Right cardiac atrium (tissue), 5 donors: ENCODE measurements around the gene ZNF184. TPM values are rescaled to one million over a fixed set of nuclear protein-coding genes. Genes with fewer than 3 reads are reported as not detected.
"Not testable (repeated sequence)": the region's sequence is repeated elsewhere in the genome, so short reads cannot be mapped to it uniquely, and the experiment has no call there.

Experiments
- ATAC-seq, 2 donors: fragments of 200-7000 bp; cut with Tn5 transposase; one replicate each; pipeline versions ENCODE4 v1.8.0 to v1.9.1; 2020; ENCODE audit warnings: moderate library complexity in 2 of 2, mild to moderate bottlenecking in 1 of 2
- DNase-seq, 3 donors: peaks; one replicate each; pipeline ENCODE4 v3.0.0-alpha.2; 2020
- H3K27ac ChIP-seq: one replicate; pipeline ENCODE4 v1.5.1; 2013; ENCODE audit warnings: mild to moderate bottlenecking, low read length, control low read depth, moderate library complexity
- H3K27me3 ChIP-seq: one replicate; pipeline ENCODE4 v1.6.1; 2013; ENCODE audit not compliant: control insufficient read depth, insufficient read depth
- H3K4me1 ChIP-seq: one replicate; pipeline ENCODE4 v1.6.1; 2013; ENCODE audit warnings: low read length; ENCODE audit not compliant: control insufficient read depth, insufficient read depth
- H3K4me3 ChIP-seq: one replicate; pipeline ENCODE4 v1.5.1; 2013; ENCODE audit warnings: low read length, control low read depth
- H3K9me3 ChIP-seq: one replicate; pipeline ENCODE4 v1.6.1; 2013; ENCODE audit warnings: low read length; ENCODE audit not compliant: control insufficient read depth
- WGBS: extraction: QIAGEN DNeasy Blood & Tissue Kit; methylation state at CpG from one replicate; pipeline ENCODE4 v1.1.7; 2013; 5-methylcytosine and 5-hydroxymethylcytosine counted together
- intact Hi-C, 4 donors: fragments of 100-400 bp; cut with DNase I; formaldehyde crosslinking; loops; one replicate each; pipeline versions ENCODE4 v1.11.0 to v1.14.0; 2022 to 2023
- polyA plus RNA-seq: library from polyadenylated mRNA; stranded (reverse); fragments of 200-250 nt; gene quantifications from one replicate; pipeline ENCODE4 v1.2.3, GENCODE V29; 2013
- total RNA-seq, 4 donors: library from RNA; stranded (reverse); fragmentation: NEBNext Ultra II Directional; extraction: Animal tissue kit (Norgen Biotek cat#: 25700); gene quantifications; one replicate each; pipeline ENCODE4 v1.2.1, GENCODE V29; 2021
- donor health status: healthy with polysubstance abuse.
- donor health status: DM: no; HTN: yes; CAD: no.
- donor health status: DM: no; HTN: no; CAD: no.
- donor health status: DM: no; HTN: yes; CAD: no; lungs with severe emphysema.
- donor health status: DM: yes; HTN: yes; CAD: no.

ZNF184 gene
- total and polyA plus RNA-seq, 5 donors: 1.9 to 5.1 (median 4.2) TPM

DNA sequence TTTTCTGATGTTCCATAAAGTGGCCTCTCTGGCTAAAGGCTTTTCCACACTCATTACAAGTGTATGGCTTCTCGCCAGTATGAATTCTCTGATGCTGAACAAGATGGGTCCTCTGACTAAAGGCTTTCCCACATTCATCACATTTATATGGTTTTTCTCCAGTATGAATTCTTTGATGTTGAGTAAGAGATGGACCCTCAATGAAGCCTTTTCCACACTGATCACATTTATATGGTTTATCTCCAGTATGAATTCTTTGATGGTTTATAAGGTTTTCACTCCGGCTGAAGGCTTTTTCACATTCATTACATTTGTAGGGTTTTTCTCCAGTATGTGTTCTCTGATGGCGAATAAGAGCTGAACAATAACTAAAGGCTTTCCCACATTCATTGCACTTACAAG is 20.4 kb downstream of the ZNF184 start:
- Histone ChIP-seq H3K27me3 (no peaks in the 10 kb centered on the region), H3K4me3 (no peak overlapping the region), H3K9me3 (peaks cover 6% of the 10 kb centered on the region), H3K4me1 (no peaks in the 10 kb centered on the region), H3K27ac (no peak overlapping the region)
- WGBS: 97% methylated on average over 3 of the region's 3 CpGs
- intact Hi-C loops: no loop called here
- DNase-seq: no peak
- no peak for ATAC-seq

DNA sequence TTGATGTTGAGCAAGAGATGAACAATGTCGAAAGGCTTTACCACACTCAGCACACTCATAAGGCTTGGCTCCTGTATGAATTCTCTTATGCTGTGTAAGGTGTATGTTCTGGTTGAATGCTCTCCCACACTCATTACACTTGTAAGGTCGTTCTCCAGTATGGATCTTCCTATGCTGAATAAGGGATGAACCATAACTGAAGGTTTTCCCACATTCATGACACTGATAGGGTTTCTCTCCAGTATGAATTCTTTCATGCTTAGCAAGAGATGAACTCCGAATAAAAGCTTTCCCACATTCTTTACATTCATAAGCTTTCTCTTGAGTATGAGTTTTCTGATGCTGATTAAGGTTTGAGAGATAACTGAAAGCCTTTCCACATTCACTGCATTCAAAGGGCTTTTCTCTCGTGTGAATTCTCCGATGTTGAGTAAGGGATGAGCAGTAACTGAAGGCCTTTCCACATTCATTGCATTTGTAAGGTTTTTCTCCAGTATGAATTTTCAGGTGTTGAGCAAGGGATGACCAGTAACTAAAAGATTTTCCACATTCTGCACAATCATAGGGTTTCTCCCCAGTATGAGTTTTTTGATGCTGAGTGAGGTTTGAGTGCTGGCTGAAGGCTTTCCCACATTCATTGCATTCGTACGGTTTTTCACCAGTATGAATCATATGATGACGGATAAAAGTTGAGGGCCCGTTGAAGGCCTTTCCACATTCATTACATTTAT is 21.1 kb downstream of the ZNF184 start:
- peaks cover 6% of the 10 kb centered on the region for H3K9me3 ChIP-seq
- H3K4me1 ChIP-seq: no peaks in the 10 kb centered on the region
- no peak overlapping the region for H3K27ac ChIP-seq
- intact Hi-C loops: no loop called here
- no peak for ATAC-seq
- WGBS: 97% methylated on average over 9 of the region's 9 CpGs
- peak overlapping the region; percentile 21 for H3K4me3 ChIP-seq
- no peaks in the 10 kb centered on the region for H3K27me3 ChIP-seq
- no peak for DNase-seq

DNA sequence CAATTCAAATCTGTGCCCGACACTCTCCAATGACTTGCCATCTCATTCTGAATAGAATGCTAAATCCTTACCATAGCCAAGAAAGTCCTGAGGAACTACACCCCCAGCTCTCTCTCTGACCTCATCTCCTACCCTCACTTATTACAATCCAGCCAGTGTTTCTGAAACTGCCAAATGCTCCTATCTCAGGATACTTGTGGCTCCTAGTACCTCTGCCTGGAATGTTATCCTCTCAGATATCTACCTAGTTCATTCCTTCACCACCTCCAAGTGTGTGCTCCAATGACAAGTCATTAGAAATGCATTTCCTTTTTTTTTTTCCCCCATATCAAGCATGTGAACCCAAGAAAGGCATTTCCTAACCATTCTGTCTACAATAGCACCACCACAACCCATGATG is 24.4 kb downstream of the ZNF184 start:
- intact Hi-C loops: no loop called here
- DNase-seq (no peak), ATAC-seq (no peak)
- Histone ChIP-seq H3K9me3 (peaks cover 3% of the 10 kb centered on the region), H3K4me1 (no peaks in the 10 kb centered on the region), H3K27me3 (no peaks in the 10 kb centered on the region), H3K4me3 (no peak overlapping the region), H3K27ac (no peak overlapping the region)
- 100% methylated on average over 1 of the region's 1 CpG for WGBS

GRCh38 chr6:27442932-27443331 is 30.0 kb downstream of the ZNF184 start:
- ATAC-seq: no peak
- 88% methylated on average over 1 of the region's 1 CpG for WGBS

DNA sequence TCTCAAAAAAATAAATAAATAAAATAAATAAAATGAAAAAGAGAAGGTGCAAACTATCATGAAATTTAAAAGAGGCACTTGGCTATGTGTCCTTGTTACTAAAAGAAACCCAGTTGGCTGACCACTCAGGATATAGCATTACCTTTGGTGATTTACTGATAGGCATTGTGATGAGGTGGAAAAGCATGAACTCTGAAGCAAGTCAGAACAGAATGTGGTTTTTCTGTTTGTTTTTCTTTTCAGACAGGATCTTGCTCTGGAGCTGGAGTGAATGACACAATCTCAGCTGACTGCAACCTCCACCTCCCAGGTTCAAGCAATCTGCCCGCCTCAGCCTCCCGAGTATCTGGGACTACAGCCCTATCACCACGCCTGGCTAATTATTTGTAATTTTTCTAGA is 31.9 kb downstream of the ZNF184 start:
- intact Hi-C loops: no loop called here
- DNase-seq (no peak), ATAC-seq (no peak)
- 93% methylated on average over 3 of the region's 3 CpGs for WGBS
- Histone ChIP-seq H3K9me3 (no peaks in the 10 kb centered on the region), H3K27me3 (no peaks in the 10 kb centered on the region), H3K27ac (no peak overlapping the region), H3K4me3 (no peak overlapping the region), H3K4me1 (no peaks in the 10 kb centered on the region)

More at GRCh38 chr6:27442932-27443331, 30.0 kb downstream of the ZNF184 start:
- H3K9me3 ChIP-seq: no peaks in the 10 kb centered on the region
- H3K4me1 ChIP-seq: no peaks in the 10 kb centered on the region
- intact Hi-C loops: no loop called here
- no peak overlapping the region for H3K4me3 ChIP-seq
- no peak overlapping the region for H3K27ac ChIP-seq
- no peak for DNase-seq
- H3K27me3 ChIP-seq: no peaks in the 10 kb centered on the region

DNA sequence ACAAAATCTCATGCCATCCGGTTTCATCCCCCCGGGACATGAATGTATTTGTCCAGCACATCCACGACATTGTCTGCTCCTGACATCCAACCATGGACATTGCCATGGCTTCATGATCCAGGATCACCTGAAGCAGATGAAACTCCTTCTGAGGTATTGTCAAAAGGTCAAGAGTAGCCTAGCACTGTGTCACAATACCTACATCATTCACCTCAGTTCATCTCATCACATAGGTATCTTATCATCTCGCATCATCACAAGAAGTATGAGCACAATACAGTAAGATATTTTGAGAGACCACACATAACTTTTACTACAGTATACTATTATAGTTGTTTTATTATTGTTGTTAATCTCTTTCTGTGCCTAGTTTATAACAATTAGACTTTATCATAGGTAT is 33.5 kb downstream of the ZNF184 start:
- no peak for ATAC-seq
- no peak overlapping the region for H3K27ac ChIP-seq
- intact Hi-C loops: no loop called here
- DNase-seq: no peak
- WGBS: 97% methylated on average over 4 of the region's 4 CpGs
- H3K4me3 ChIP-seq: no peak overlapping the region
- no peaks in the 10 kb centered on the region for H3K9me3 ChIP-seq
- H3K4me1 ChIP-seq: no peaks in the 10 kb centered on the region
- no peaks in the 10 kb centered on the region for H3K27me3 ChIP-seq

DNA sequence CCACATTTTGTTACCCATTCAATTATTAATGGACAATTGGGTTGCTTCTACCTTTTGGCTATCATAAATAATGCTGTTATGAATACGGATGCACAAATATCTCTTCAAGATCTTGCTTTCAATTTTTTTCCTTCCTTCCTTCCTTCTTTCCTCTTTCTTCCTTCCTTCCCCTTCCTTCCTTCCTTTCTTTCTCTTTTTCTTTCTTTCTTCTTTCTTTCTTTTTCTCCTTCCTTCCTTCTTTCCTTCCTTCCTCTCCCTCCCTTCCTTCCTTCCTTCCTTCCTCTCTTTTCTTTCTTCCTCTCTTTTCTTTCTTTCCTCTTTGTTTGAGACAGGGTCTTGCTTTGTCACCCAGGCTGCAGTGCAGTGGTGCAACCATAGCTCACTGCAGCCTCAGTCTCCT is 39.2 kb downstream of the ZNF184 start:
- Histone ChIP-seq H3K27ac (no peak overlapping the region), H3K4me1 (no peaks in the 10 kb centered on the region), H3K4me3 (no peak overlapping the region), H3K9me3 (no peaks in the 10 kb centered on the region), H3K27me3 (no peaks in the 10 kb centered on the region)
- WGBS: 87% methylated on average over 1 of the region's 1 CpG
- DNase-seq: no peak
- no peak for ATAC-seq
- intact Hi-C loops: no loop called here

DNA sequence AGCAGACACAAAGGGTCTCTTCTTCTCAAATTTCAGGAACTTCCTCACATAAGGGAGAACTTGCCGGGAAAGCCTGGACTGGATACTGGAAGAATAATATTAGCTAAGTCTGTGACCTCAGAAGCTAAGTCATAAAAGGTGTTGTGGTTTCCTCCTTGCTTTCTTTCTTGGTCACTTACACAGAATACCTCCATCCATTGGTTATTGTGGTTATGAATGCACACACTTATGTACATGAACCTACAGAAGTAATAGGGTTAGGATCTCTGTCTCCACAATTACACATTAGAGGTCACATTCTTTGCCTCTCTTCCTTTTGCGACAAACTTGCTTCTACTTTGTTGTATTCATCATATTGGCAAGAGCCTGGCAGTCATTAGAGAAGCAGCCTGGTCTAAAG is 43.9 kb downstream of the ZNF184 start:
- 89% methylated on average over 2 of the region's 2 CpGs for WGBS
- Histone ChIP-seq H3K4me3 (no peak overlapping the region), H3K4me1 (no peaks in the 10 kb centered on the region), H3K27ac (no peak overlapping the region), H3K27me3 (no peaks in the 10 kb centered on the region), H3K9me3 (no peaks in the 10 kb centered on the region)
- intact Hi-C loops: no loop called here
- DNase-seq (no peak), ATAC-seq (no peak)

GRCh38 chr6:27428502-27428901 is 44.4 kb downstream of the ZNF184 start:
- WGBS: 82% methylated on average over 4 of the region's 4 CpGs
- H3K27ac ChIP-seq: no peak overlapping the region
- DNase-seq (no peak), ATAC-seq (no peak)
- H3K4me3 ChIP-seq: no peak overlapping the region
- intact Hi-C loops: no loop called here
- no peaks in the 10 kb centered on the region for H3K4me1 ChIP-seq
- no peaks in the 10 kb centered on the region for H3K27me3 ChIP-seq
- H3K9me3 ChIP-seq: no peaks in the 10 kb centered on the region

DNA sequence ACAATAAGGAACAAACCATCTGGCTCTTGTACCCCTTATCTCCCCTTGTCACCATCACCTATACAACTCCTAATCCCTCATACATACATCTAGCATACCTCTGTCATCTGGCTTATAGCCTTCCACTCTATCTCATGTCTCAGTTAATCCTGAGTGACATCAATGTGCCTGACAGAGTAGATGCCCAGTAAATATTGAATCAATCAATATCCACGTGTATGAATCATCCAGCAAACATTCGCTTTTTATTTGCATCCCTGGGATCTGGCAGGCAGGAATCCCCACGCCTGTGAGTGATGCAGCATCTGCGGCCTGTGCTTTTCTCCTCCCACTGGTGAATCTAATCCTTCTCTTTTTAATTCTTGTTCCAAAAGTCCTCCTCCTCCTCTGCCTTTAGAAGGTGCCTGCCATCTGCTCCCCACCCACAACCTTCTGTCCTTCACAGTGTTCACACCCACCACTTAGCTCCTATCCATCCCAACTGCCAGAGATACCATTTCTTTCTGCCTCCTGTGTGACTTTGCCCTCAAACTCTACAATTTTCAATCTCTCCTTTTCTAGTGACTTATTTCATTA is 46.8 kb downstream of the ZNF184 start:
- no peaks in the 10 kb centered on the region for H3K4me1 ChIP-seq
- no peak overlapping the region for H3K4me3 ChIP-seq
- H3K27ac ChIP-seq: no peak overlapping the region
- no peaks in the 10 kb centered on the region for H3K27me3 ChIP-seq
- ATAC-seq (no peak), DNase-seq (no peak)
- no peaks in the 10 kb centered on the region for H3K9me3 ChIP-seq
- intact Hi-C loops: no loop called here
- WGBS: 83% methylated on average over 4 of the region's 4 CpGs

- H3K4me1 ChIP-seq, ATAC-seq, H3K4me3 ChIP-seq, H3K27ac ChIP-seq, H3K9me3 ChIP-seq, intact Hi-C loops, H3K27me3 ChIP-seq, DNase-seq: not testable (repeated sequence)
- 81% methylated on average over 36 of the region's 36 CpGs for WGBS
Observed at GRCh38 chr6:27424851-27425250, 48.1 kb downstream of the ZNF184 start.
